ENCODE results near the gene SH3BP4. TPM values are rescaled to one million over a fixed set of nuclear protein-coding genes. Genes with fewer than 3 reads are reported as not detected.

The SH3BP4 gene
- total RNA-seq, 4 donors from 2014 or later = 7.5 to 24.9 (median 19.5) TPM

GRCh38 chr2:234991793-234992192 is 40.0 kb downstream of the SH3BP4 start:
- Histone ChIP-seq H3K4me1 (peaks cover 0 to 42% (median 17%) of the 10 kb centered on the region in 4 donors), H3K36me3 (no peaks in the 10 kb centered on the region), H3K27ac (no peak overlapping the region), H3K4me3 (no peak overlapping the region), H3K27me3 (no peaks in the 10 kb centered on the region), H3K9me3 (no peaks in the 10 kb centered on the region)
- in situ Hi-C loops (cut with MboI; ENCODE audit: low pct_ligation_motif_present in 1 of 4, low pct_unique_long_range_greater_than_20kb in 1 of 4, low sequenced_read_pairs in 3 of 4) = no loop called here
- no peak for TF ChIP-seq POLR2AphosphoS5 (IDR thresholded peaks at IDR 0.05)
- no peak for TF ChIP-seq EP300 (IDR thresholded peaks at IDR 0.05; ENCODE audit: low read depth)
- intact Hi-C loops (cut with DNase I; ENCODE audit: low total_unique reads) = no loop called here
- no peak for DNase-seq
- WGBS, 2 donors (ENCODE audit: low coverage in 1 of 2) = 79 to 89% methylated on average over 5 to 6 of the region's 6 CpGs

- 83 to 100% methylated on average over 1 to 10 of the region's 10 CpGs for WGBS, 2 donors (ENCODE audit: low coverage in 1 of 2)
- Histone ChIP-seq H3K4me3 (no peak overlapping the region), H3K27me3 (no peaks in the 10 kb centered on the region), H3K27ac (no peak overlapping the region), H3K4me1 (peaks cover 0 to 42% (median 17%) of the 10 kb centered on the region in 4 donors), H3K36me3 (no peaks in the 10 kb centered on the region), H3K9me3 (no peaks in the 10 kb centered on the region)
- DNase-seq = no peak
- in situ Hi-C loops (cut with MboI; ENCODE audit: low pct_ligation_motif_present in 1 of 4, low pct_unique_long_range_greater_than_20kb in 1 of 4, low sequenced_read_pairs in 3 of 4) (no loop called here), intact Hi-C loops (cut with DNase I; ENCODE audit: low total_unique reads) (no loop called here)
- TF ChIP-seq POLR2AphosphoS5 (IDR thresholded peaks at IDR 0.05) (no peak), POLR2A (IDR thresholded peaks at IDR 0.05) (no peak), EP300 (IDR thresholded peaks at IDR 0.05; ENCODE audit: low read depth) (no peak)
- TF ChIP-seq, protein P1, sequence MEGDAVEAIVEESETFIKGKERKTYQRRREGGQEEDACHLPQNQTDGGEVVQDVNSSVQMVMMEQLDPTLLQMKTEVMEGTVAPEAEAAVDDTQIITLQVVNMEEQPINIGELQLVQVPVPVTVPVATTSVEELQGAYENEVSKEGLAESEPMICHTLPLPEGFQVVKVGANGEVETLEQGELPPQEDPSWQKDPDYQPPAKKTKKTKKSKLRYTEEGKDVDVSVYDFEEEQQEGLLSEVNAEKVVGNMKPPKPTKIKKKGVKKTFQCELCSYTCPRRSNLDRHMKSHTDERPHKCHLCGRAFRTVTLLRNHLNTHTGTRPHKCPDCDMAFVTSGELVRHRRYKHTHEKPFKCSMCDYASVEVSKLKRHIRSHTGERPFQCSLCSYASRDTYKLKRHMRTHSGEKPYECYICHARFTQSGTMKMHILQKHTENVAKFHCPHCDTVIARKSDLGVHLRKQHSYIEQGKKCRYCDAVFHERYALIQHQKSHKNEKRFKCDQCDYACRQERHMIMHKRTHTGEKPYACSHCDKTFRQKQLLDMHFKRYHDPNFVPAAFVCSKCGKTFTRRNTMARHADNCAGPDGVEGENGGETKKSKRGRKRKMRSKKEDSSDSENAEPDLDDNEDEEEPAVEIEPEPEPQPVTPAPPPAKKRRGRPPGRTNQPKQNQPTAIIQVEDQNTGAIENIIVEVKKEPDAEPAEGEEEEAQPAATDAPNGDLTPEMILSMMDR (IDR thresholded peaks at IDR 0.05) = no peak
Measured at GRCh38 chr2:234992196-234992595, 40.4 kb downstream of the SH3BP4 start.

- H3K9me3 ChIP-seq = no peaks in the 10 kb centered on the region
- no peaks in the 10 kb centered on the region for H3K27me3 ChIP-seq
- intact Hi-C loops (cut with DNase I; ENCODE audit: low total_unique reads) = no loop called here
- DNase-seq = no peak
- TF ChIP-seq EP300 (IDR thresholded peaks at IDR 0.05; ENCODE audit: low read depth) (no peak), POLR2A (IDR thresholded peaks at IDR 0.05) (no peak), POLR2AphosphoS5 (IDR thresholded peaks at IDR 0.05) (no peak)
- TF ChIP-seq, protein P1 (IDR thresholded peaks at IDR 0.05) = no peak
- H3K4me3 ChIP-seq = no peak overlapping the region
- in situ Hi-C loops (cut with MboI; ENCODE audit: low pct_ligation_motif_present in 1 of 4, low pct_unique_long_range_greater_than_20kb in 1 of 4, low sequenced_read_pairs in 3 of 4) = no loop called here
- no peak overlapping the region for H3K27ac ChIP-seq
- WGBS, 2 donors (ENCODE audit: low coverage in 1 of 2) = 88% methylated on average over 23 of the region's 23 CpGs; no CpG with 5 or more reads in 1 of the 2 donors
- no peaks in the 10 kb centered on the region for H3K36me3 ChIP-seq
- H3K4me1 ChIP-seq = peaks cover 0 to 42% (median 17%) of the 10 kb centered on the region in 4 donors
Measured at GRCh38 chr2:234992624-234993349, 41.0 kb downstream of the SH3BP4 start.

DNA sequence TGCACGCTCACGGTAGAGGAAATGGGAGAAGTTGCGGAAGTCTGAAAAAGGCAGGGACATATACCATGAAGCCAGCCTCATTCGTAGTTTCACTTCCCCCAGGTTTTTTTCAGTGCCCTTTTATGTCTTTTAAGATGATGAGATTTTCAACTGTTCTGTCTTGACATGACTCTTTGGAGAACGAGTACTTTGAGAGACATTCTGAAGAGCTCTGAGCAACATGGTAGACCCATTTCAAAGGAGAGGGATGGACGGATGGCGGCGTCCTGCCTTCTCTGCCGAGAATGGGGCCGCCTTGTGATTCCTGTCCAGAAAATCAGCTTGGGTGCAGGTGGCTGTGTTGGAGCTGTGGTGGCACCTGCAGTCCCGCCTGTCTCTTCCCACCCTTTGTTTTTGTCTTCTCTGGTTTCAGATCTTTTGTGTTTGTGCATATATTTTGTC is 41.7 kb downstream of the SH3BP4 start:
- TF ChIP-seq, protein P1 (IDR thresholded peaks at IDR 0.05) = no peak
- TF ChIP-seq POLR2A (IDR thresholded peaks at IDR 0.05) (no peak), EP300 (IDR thresholded peaks at IDR 0.05; ENCODE audit: low read depth) (no peak), POLR2AphosphoS5 (IDR thresholded peaks at IDR 0.05) (no peak)
- no peak for DNase-seq
- WGBS, 2 donors (ENCODE audit: low coverage in 1 of 2) = 72 to 79% methylated on average over 3 to 11 of the region's 11 CpGs
- Histone ChIP-seq H3K9me3 (no peaks in the 10 kb centered on the region), H3K4me1 (peaks cover 0 to 44% (median 16%) of the 10 kb centered on the region in 4 donors), H3K4me3 (no peak overlapping the region), H3K36me3 (no peaks in the 10 kb centered on the region), H3K27me3 (no peaks in the 10 kb centered on the region), H3K27ac (no peak overlapping the region)
- in situ Hi-C loops (cut with MboI; ENCODE audit: low pct_ligation_motif_present in 1 of 4, low pct_unique_long_range_greater_than_20kb in 1 of 4, low sequenced_read_pairs in 3 of 4) (no loop called here), intact Hi-C loops (cut with DNase I; ENCODE audit: low total_unique reads) (no loop called here)

All from transverse colon (tissue), 4 donors.